ENCODE results near the gene ZBTB42. TPM values are rescaled to one million over a fixed set of nuclear protein-coding genes. Genes with fewer than 3 reads are reported as not detected.

ZBTB42 gene
- total RNA-seq, 1 experiment from 2014 or later: 1.4 TPM

- Histone ChIP-seq H3K36me3 (ENCODE audit: insufficient read depth, low read length, poor library complexity, severe bottlenecking) (peaks cover 50% of the 10 kb centered on the region), H3K9me3 (ENCODE audit: low read depth, low read length, poor library complexity, severe bottlenecking) (no peaks in the 10 kb centered on the region), H3K27me3 (replicated peaks; ENCODE audit: insufficient read depth, low read depth, low read length, poor library complexity) (no peaks in the 10 kb centered on the region), H3K4me3 (ENCODE audit: low read depth, low read length, poor library complexity, severe bottlenecking) (no peak overlapping the region), H3K27ac (ENCODE audit: low read depth, low read length, poor library complexity, severe bottlenecking) (no peak overlapping the region), H3K4me1 (ENCODE audit: insufficient read depth, low read length, poor library complexity, severe bottlenecking) (no peaks in the 10 kb centered on the region)
- no peak for TF ChIP-seq CTCF (conservative IDR thresholded peaks at IDR 0.05; ENCODE audit: low read depth, low read length)
- no peak for TF ChIP-seq EZH2 (IDR thresholded peaks at IDR 0.05; ENCODE audit: borderline replicate concordance, low read depth, low read length, poor library complexity, severe bottlenecking)
- POLR2A ChIA-PET (ENCODE audit: low non-redundant PET): no interaction called here
- CTCF ChIA-PET: no interaction called here
- no peak for DNase-seq (ENCODE audit: low spot score)
- intact Hi-C loops (cut with micrococcal nuclease; ENCODE audit: unreplicated experiment): no loop called here
- BruUV-seq (replicated peaks): no TSS peak
Observed at GRCh38 chr14:104775073-104775489, 25.8 kb upstream of the ZBTB42 start.

GRCh38 chr14:104776481-104776880 lies 24.4 kb upstream of the ZBTB42 start:
- Histone ChIP-seq H3K9me3 (ENCODE audit: low read depth, low read length, poor library complexity, severe bottlenecking) (no peaks in the 10 kb centered on the region), H3K27ac (ENCODE audit: low read depth, low read length, poor library complexity, severe bottlenecking) (no peak overlapping the region), H3K4me1 (ENCODE audit: insufficient read depth, low read length, poor library complexity, severe bottlenecking) (no peaks in the 10 kb centered on the region), H3K27me3 (replicated peaks; ENCODE audit: insufficient read depth, low read depth, low read length, poor library complexity) (no peaks in the 10 kb centered on the region), H3K36me3 (ENCODE audit: insufficient read depth, low read length, poor library complexity, severe bottlenecking) (peaks cover 36% of the 10 kb centered on the region), H3K4me3 (ENCODE audit: low read depth, low read length, poor library complexity, severe bottlenecking) (no peak overlapping the region)
- intact Hi-C loops (cut with micrococcal nuclease; ENCODE audit: unreplicated experiment): no loop called here
- no peak for DNase-seq (ENCODE audit: low spot score)
- BruUV-seq (replicated peaks): no TSS peak
- POLR2A ChIA-PET (ENCODE audit: low non-redundant PET): no interaction called here
- no peak for TF ChIP-seq EZH2 (IDR thresholded peaks at IDR 0.05; ENCODE audit: borderline replicate concordance, low read depth, low read length, poor library complexity, severe bottlenecking)
- TF ChIP-seq CTCF (conservative IDR thresholded peaks at IDR 0.05; ENCODE audit: low read depth, low read length): no peak
- CTCF ChIA-PET: no interaction called here

GRCh38 chr14:104776961-104777807 lies 23.7 kb upstream of the ZBTB42 start:
- peaks cover 29% of the 10 kb centered on the region for H3K36me3 ChIP-seq (ENCODE audit: insufficient read depth, low read length, poor library complexity, severe bottlenecking)
- ChIA-PET CTCF (no interaction called here), POLR2A (ENCODE audit: low non-redundant PET) (interaction anchor here (0.5 kb wide), 1 partner anchor 286 kb away, joined by 5 read pairs; no protein-coding TSS in a partner anchor)
- DNase-seq (ENCODE audit: low spot score): no peak
- H3K4me3 ChIP-seq (ENCODE audit: low read depth, low read length, poor library complexity, severe bottlenecking): no peak overlapping the region
- H3K9me3 ChIP-seq (ENCODE audit: low read depth, low read length, poor library complexity, severe bottlenecking): no peaks in the 10 kb centered on the region
- no peaks in the 10 kb centered on the region for H3K4me1 ChIP-seq (ENCODE audit: insufficient read depth, low read length, poor library complexity, severe bottlenecking)
- TF ChIP-seq EZH2 (IDR thresholded peaks at IDR 0.05; ENCODE audit: borderline replicate concordance, low read depth, low read length, poor library complexity, severe bottlenecking) (no peak), CTCF (conservative IDR thresholded peaks at IDR 0.05; ENCODE audit: low read depth, low read length) (no peak)
- intact Hi-C loops (cut with micrococcal nuclease; ENCODE audit: unreplicated experiment): no loop called here
- H3K27me3 ChIP-seq (replicated peaks; ENCODE audit: insufficient read depth, low read depth, low read length, poor library complexity): no peaks in the 10 kb centered on the region
- no TSS peak for BruUV-seq (replicated peaks)
- H3K27ac ChIP-seq (ENCODE audit: low read depth, low read length, poor library complexity, severe bottlenecking): no peak overlapping the region
